ENCODE data around the gene INSIG1.

GRCh38 chr7:155268211-155268610, 29.5 kb upstream of the INSIG1 start:
- TF ChIP-seq CTCF (IDR thresholded peaks at IDR 0.05) = no peak
- TF ChIP-seq POLR2A (IDR thresholded peaks at IDR 0.05) = no peak

Data from esophagus squamous epithelium (tissue), 4 donors.